Stomach (tissue), 9 donors: Measurements from ENCODE around the gene LDAH. TPM values are rescaled to one million over a fixed set of nuclear protein-coding genes. Genes with fewer than 3 reads are reported as not detected.

ENCODE experiments used
- DNase-seq, 2 donors: peaks; one replicate each; pipeline versions ENCODE4 v3.0.0 to v3.0.0-alpha.2; 2013 to 2019
- H3K27ac ChIP-seq, 5 donors: fragments of 200-600 bp in 4 of 5; sonication (generic) in 4 of 5; one replicate each; pipeline ENCODE4 v1.5.1; 2013 to 2019; ENCODE audit warnings: mild to moderate bottlenecking in 1 of 5, moderate library complexity in 1 of 5
- H3K27me3 ChIP-seq, 3 donors: fragments of 200-600 bp; sonication (generic); one replicate each; pipeline ENCODE4 v1.5.1; 2017 to 2019; ENCODE audit warnings: mixed run types in 1 of 3
- H3K36me3 ChIP-seq, 4 donors: fragments of 200-600 bp; sonication (generic); 1 replicate in 3 of 4; 2 replicates in 1 of 4; pipeline ENCODE4 v1.5.1; 2016 to 2019
- H3K4me1 ChIP-seq, 4 donors: fragments of 200-600 bp; sonication (generic); one replicate each; pipeline ENCODE4 v1.5.1; 2016 to 2019
- H3K4me3 ChIP-seq, 4 donors: fragments of 200-600 bp; sonication (generic) in 3 of 4; one replicate each; pipeline ENCODE4 v1.5.1; 2016 to 2019; ENCODE audit warnings: mild to moderate bottlenecking in 1 of 4
- H3K9me3 ChIP-seq, 4 donors: fragments of 200-600 bp; sonication (generic); one replicate each; pipeline ENCODE4 v1.5.1; 2016 to 2019
- EP300 ChIP-seq: sonication (generic); formaldehyde crosslinking; IDR thresholded peaks from one replicate; pipeline ENCODE4 v1.6.1; 2017; ENCODE audit warnings: antibody characterized with exemption
- POLR2A ChIP-seq, 4 donors: fragments of 450-650 bp; IDR thresholded peaks; one replicate each; pipeline ENCODE4 v1.6.1; 2016; ENCODE audit warnings: antibody characterized with exemption in 4 of 4, control low read depth in 2 of 4, mild to moderate bottlenecking in 1 of 4, moderate library complexity in 1 of 4
- POLR2AphosphoS5 ChIP-seq, 3 donors: sonication (generic); formaldehyde crosslinking; IDR thresholded peaks; one replicate each; pipeline ENCODE4 v1.6.1; 2016; ENCODE audit warnings: antibody characterized with exemption in 3 of 3
- WGBS, 5 donors: extraction: QIAGEN DNeasy Blood & Tissue Kit in 3 of 5; methylation state at CpG; one replicate each; pipeline versions ENCODE4 v1.1.5 to v1.1.7; 2013 to 2018; 5-methylcytosine and 5-hydroxymethylcytosine counted together
- intact Hi-C: fragments of 100-400 bp; cut with DNase I; formaldehyde crosslinking; loops from one replicate; pipeline ENCODE4 v1.15.1; 2023; ENCODE audit warnings: low total_unique reads
- polyA plus RNA-seq, 3 donors: library from polyadenylated mRNA; stranded (reverse); fragments of 200-250 nt; gene quantifications; one replicate each; pipeline ENCODE4 v1.2.3, GENCODE V29; 2013
- total RNA-seq, 5 donors: library from RNA; depleted of rRNA; stranded (reverse); fragments of >200 nt; gene quantifications; one replicate each; pipeline versions ENCODE4 v1.1.0 to v1.2.3, GENCODE V29; 2014 to 2016
- TF ChIP-seq, protein P1 (sequence below), 7 experiments: fragments of 450-650 bp in 4 of 7; fragments of 200-600 bp in 3 of 7; sonication (generic) in 3 of 7; IDR thresholded peaks; one replicate each; pipeline ENCODE4 v1.5.1; 2016 to 2019; ENCODE audit warnings: antibody characterized with exemption in 7 of 7, control low read depth in 2 of 7, mild to moderate bottlenecking in 1 of 7
- donor health status: healthy with polysubstance abuse.
- donor health status: Bipolar disorder and iron deficiency.
- donor health status: healthy.

LDAH gene
- total and polyA plus RNA-seq, 8 donors, result 4.1 to 20.0 (median 5.9) TPM

DNA sequence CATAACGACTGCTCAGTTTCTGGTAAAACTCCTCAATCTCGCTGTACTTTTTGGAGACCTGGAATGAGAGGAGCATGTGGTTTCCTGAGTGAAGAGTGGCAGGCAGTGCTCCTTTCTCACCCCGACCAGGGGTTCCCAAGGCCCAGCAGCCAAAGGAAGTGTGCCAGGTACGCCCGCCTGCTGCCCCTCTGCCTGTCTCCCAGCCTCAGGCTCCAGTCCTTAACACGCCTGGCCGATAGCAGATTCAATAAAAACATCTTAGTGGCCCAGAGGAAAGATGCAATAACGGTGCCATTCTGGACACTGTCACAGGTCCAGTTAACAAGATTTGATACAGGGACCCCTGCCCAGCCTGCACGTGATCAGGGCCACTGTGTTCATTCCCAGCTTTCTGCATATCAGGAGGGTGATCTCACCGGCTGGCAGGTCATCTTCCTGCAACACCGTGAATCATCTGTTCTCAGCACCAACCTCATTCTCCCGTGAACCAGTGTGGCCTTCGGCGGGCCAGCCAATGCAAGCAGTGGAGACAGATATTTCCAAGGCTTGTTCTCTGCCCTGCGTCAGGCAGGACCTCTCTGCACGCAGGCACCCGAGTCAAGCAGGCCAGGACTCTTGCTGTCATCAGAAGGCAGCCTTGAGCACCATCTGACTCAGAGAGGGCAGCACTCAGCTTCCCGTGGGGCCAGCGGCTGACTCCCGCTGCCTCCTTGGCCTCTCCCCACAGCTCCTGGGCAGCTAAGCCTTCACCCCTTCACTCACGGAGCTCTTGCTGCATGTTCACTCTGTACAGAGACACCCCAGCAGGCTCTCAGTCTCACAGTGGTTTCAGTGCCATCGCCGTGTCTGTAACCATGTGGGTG, 181.5 kb downstream of the LDAH start:
- no peak for TF ChIP-seq POLR2A (IDR thresholded peaks at IDR 0.05)
- TF ChIP-seq, protein P1, sequence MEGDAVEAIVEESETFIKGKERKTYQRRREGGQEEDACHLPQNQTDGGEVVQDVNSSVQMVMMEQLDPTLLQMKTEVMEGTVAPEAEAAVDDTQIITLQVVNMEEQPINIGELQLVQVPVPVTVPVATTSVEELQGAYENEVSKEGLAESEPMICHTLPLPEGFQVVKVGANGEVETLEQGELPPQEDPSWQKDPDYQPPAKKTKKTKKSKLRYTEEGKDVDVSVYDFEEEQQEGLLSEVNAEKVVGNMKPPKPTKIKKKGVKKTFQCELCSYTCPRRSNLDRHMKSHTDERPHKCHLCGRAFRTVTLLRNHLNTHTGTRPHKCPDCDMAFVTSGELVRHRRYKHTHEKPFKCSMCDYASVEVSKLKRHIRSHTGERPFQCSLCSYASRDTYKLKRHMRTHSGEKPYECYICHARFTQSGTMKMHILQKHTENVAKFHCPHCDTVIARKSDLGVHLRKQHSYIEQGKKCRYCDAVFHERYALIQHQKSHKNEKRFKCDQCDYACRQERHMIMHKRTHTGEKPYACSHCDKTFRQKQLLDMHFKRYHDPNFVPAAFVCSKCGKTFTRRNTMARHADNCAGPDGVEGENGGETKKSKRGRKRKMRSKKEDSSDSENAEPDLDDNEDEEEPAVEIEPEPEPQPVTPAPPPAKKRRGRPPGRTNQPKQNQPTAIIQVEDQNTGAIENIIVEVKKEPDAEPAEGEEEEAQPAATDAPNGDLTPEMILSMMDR (IDR thresholded peaks at IDR 0.05), result no peak
- TF ChIP-seq EP300, result peak; percentile 97
- TF ChIP-seq POLR2AphosphoS5 (IDR thresholded peaks at IDR 0.05), result peak in 2 of 3 donors; percentile 85
- intact Hi-C loops, result loop anchor here (10.0 kb wide), 1 partner anchor 197 kb away; the partner anchor contains the start of gene RHOB
- H3K27ac ChIP-seq, result peak overlapping the region in 4 of 5 donors; percentile 16 to 91 (median 85)
- peaks cover 17 to 53% (median 39%) of the 10 kb centered on the region in 4 donors for H3K4me1 ChIP-seq
- no peaks in the 10 kb centered on the region for H3K27me3 ChIP-seq
- H3K4me3 ChIP-seq, result no peak overlapping the region
- no peaks in the 10 kb centered on the region for H3K9me3 ChIP-seq
- peaks cover 23 to 93% (median 89%) of the 10 kb centered on the region in 4 donors for H3K36me3 ChIP-seq
- 75 to 88% (median 84%) methylated on average over 23 of the region's 23 CpGs for WGBS, 5 donors
- DNase-seq, result no peak

GRCh38 chr2:20640411-20641122, 182.3 kb downstream of the LDAH start:
- H3K36me3 ChIP-seq, result peaks cover 23 to 90% (median 85%) of the 10 kb centered on the region in 4 donors
- H3K4me1 ChIP-seq, result peaks cover 25 to 61% (median 47%) of the 10 kb centered on the region in 4 donors
- DNase-seq, result peak in 1 of 2 donors; percentile 53
- no peaks in the 10 kb centered on the region for H3K27me3 ChIP-seq
- no peak overlapping the region for H3K4me3 ChIP-seq
- H3K27ac ChIP-seq, result peak overlapping the region in 4 of 5 donors; percentile 16 to 91 (median 85)
- WGBS, 5 donors, result 72 to 87% (median 81%) methylated on average over 9 to 14 of the region's 14 CpGs
- H3K9me3 ChIP-seq, result no peaks in the 10 kb centered on the region
- TF ChIP-seq, protein P1 (IDR thresholded peaks at IDR 0.05), result no peak
- TF ChIP-seq EP300 (no peak), POLR2AphosphoS5 (IDR thresholded peaks at IDR 0.05) (no peak), POLR2A (IDR thresholded peaks at IDR 0.05) (no peak)
- intact Hi-C loops, result loop anchor here (10.0 kb wide), 1 partner anchor 196 kb away; the partner anchor contains the start of gene RHOB

DNA sequence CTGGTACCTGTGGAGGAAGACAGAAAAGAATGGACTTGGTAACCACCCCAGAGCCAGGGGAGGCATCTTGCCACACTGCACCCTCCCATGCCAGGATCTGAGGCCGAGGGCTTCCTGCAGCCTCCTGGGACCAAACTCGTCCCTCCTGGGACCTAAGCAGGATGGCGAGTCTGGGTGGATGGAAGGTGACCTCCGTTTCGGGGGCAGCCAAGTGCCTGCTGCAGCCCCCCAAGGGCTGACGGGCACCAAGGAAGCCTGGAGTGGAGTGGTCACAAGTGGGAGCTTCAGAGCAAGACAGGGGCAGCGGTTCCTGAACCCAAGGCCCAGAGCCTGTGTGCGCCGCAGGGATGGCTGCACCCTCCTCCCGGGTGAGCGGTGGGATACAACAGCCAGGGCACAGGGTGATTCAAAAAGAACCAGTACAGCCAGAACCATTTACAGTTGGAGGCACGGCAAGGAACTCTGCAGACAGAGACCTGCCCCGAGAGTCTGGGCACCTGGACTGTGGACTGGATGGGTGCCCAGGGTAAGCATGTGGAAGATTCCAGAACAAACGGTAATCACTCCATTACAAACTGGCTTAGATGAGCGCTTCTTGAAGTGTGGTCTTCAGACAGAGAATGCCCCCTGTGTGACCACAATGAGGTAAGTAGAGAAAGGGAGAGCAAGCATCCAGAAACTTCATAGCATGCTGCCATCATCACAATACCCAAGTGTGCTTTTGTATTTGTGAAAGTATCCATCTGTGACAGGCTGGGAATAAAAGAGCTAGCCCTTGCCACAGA, 184.1 kb downstream of the LDAH start:
- intact Hi-C loops, result no loop called here
- peaks cover 43 to 78% (median 64%) of the 10 kb centered on the region in 4 donors for H3K4me1 ChIP-seq
- peak overlapping the region in 3 of 5 donors; percentile 84 to 91 (median 86) for H3K27ac ChIP-seq
- H3K9me3 ChIP-seq, result no peaks in the 10 kb centered on the region
- peaks cover 11 to 72% (median 67%) of the 10 kb centered on the region in 4 donors for H3K36me3 ChIP-seq
- TF ChIP-seq EP300 (no peak), POLR2A (IDR thresholded peaks at IDR 0.05) (no peak), POLR2AphosphoS5 (IDR thresholded peaks at IDR 0.05) (no peak)
- TF ChIP-seq, protein P1 (IDR thresholded peaks at IDR 0.05), result no peak
- WGBS, 5 donors, result 65 to 83% (median 80%) methylated on average over 7 to 15 of the region's 15 CpGs
- H3K4me3 ChIP-seq, result no peak overlapping the region
- H3K27me3 ChIP-seq, result no peaks in the 10 kb centered on the region
- DNase-seq, result no peak
